PC-9 (cell line): ENCODE results near the gene PHF11. TPM values are rescaled to one million over a fixed set of nuclear protein-coding genes. Genes with fewer than 3 reads are reported as not detected.
"Not testable (repeated sequence)": the region's sequence is repeated elsewhere in the genome, so short reads cannot be mapped to it uniquely, and the experiment has no call there.

ENCODE experiments used
- BruUV-seq: library from RNA; stranded (reverse); fragments of 400-500 nt; replicated peaks from 2 replicates; lab custom pipeline; 2021; lab: Mats Ljungman, UMichigan
- CTCF ChIA-PET: fragments of 300-600 bp; sonication (Branson Sonifier 250); formaldehyde crosslinking; loops from one replicate; lab custom pipeline; 2022; ENCODE audit warnings: antibody characterized with exemption; lab: Charles Lee
- POLR2A ChIA-PET: fragments of 300-600 bp; sonication (Branson Sonifier 250); formaldehyde crosslinking; loops from one replicate; lab custom pipeline; 2022; ENCODE audit warnings: antibody characterized with exemption; ENCODE audit not compliant: unreplicated experiment; lab: Charles Lee
- DNase-seq, 2 experiments: peaks; one replicate each; pipeline versions ENCODE4 v3.0.0 to v3.0.0-alpha.2; 2015 to 2022; ENCODE audit warnings: mixed read lengths in 1 of 2
- H2AFZ ChIP-seq: fragments of 200-600 bp; sonication (generic); 2 replicates; pipeline ENCODE4 v1.8.1; 2017; ENCODE audit warnings: antibody characterized with exemption
- H3F3A ChIP-seq: fragments of 200-600 bp; sonication (generic); 2 replicates; pipeline ENCODE4 v1.8.1; 2017; ENCODE audit warnings: antibody characterized with exemption, mild to moderate bottlenecking, low read depth; ENCODE audit not compliant: insufficient read depth
- H3K27ac ChIP-seq: fragments of 200-600 bp; sonication (generic); 2 replicates; pipeline ENCODE4 v1.6.1; 2016; ENCODE audit warnings: mixed run types
- H3K27me3 ChIP-seq: fragments of 200-600 bp; sonication (generic); 2 replicates; pipeline ENCODE4 v1.6.1; 2016; ENCODE audit warnings: low read depth, mixed run types; ENCODE audit not compliant: insufficient read depth
- H3K36me3 ChIP-seq: fragments of 200-600 bp; sonication (generic); 2 replicates; pipeline ENCODE4 v1.6.1; 2016; ENCODE audit warnings: low read depth, mixed run types
- H3K4me1 ChIP-seq: fragments of 200-600 bp; sonication (generic); replicated peaks from 2 replicates; pipeline ENCODE4 v1.6.1; 2016; ENCODE audit warnings: mixed run types; ENCODE audit not compliant: insufficient read depth
- H3K4me2 ChIP-seq: fragments of 200-600 bp; sonication (generic); 2 replicates; pipeline ENCODE4 v1.6.1; 2017; ENCODE audit warnings: mixed run types
- H3K4me3 ChIP-seq: fragments of 200-600 bp; sonication (generic); 2 replicates; pipeline ENCODE4 v1.6.1; 2016; ENCODE audit warnings: mixed run types
- H3K79me2 ChIP-seq: fragments of 200-600 bp; sonication (generic); 2 replicates; pipeline ENCODE4 v1.6.1; 2017; ENCODE audit warnings: low read depth, mixed run types
- H3K9me2 ChIP-seq: fragments of 200-600 bp; sonication (generic); 2 replicates; pipeline ENCODE4 v1.8.1; 2017; ENCODE audit warnings: mild to moderate bottlenecking; ENCODE audit not compliant: insufficient read depth
- H3K9me3 ChIP-seq: fragments of 200-600 bp; sonication (generic); 2 replicates; pipeline ENCODE4 v1.8.1; 2016; ENCODE audit warnings: low read depth; ENCODE audit not compliant: insufficient read depth
- H4K20me1 ChIP-seq: fragments of 200-600 bp; sonication (generic); 2 replicates; pipeline ENCODE4 v1.8.1; 2017; ENCODE audit not compliant: insufficient read depth
- EZH2 ChIP-seq: fragments of 200-600 bp; sonication (generic); IDR thresholded peaks from 2 replicates; pipeline ENCODE4 v1.8.0; 2017; ENCODE audit warnings: antibody characterized with exemption, low read depth
- intact Hi-C: fragments of 100-400 bp; cut with micrococcal nuclease; formaldehyde crosslinking; loops from one replicate; pipeline ENCODE4 v1.10.0; 2022; ENCODE audit not compliant: unreplicated experiment
- total RNA-seq: library from RNA; stranded (reverse); gene quantifications from 2 replicates; pipeline ENCODE4 v1.2.3, GENCODE V29; 2021
- TF ChIP-seq, protein P1 (sequence below): fragments of 200-600 bp; sonication (generic); conservative IDR thresholded peaks from 2 replicates; pipeline ENCODE4 v1.6.1; 2017; ENCODE audit warnings: mixed run types, antibody characterized with exemption, mild to moderate bottlenecking, moderate library complexity

Gene PHF11
- total RNA-seq, 1 experiment from 2014 or later = 25.2 TPM

- no TSS peak for BruUV-seq
- intact Hi-C loops = no loop called here
- no peaks in the 10 kb centered on the region for H3K9me3 ChIP-seq
- no peaks in the 10 kb centered on the region for H3F3A ChIP-seq
- no peak for DNase-seq
- no peak overlapping the region for H3K4me3 ChIP-seq
- H3K27me3 ChIP-seq = no peaks in the 10 kb centered on the region
- no peak overlapping the region for H3K4me2 ChIP-seq
- H3K4me1 ChIP-seq = no peaks in the 10 kb centered on the region
- H3K9me2 ChIP-seq = no peaks in the 10 kb centered on the region
- TF ChIP-seq EZH2 = no peak
- H3K79me2 ChIP-seq = no peaks in the 10 kb centered on the region
- H3K27ac ChIP-seq = no peak overlapping the region
- ChIA-PET CTCF (no interaction called here), POLR2A (interaction anchor here (0.6 kb wide), 1 partner anchor 558 kb away, joined by 3 read pairs; no protein-coding TSS in a partner anchor)
- no peaks in the 10 kb centered on the region for H4K20me1 ChIP-seq
- H2AFZ ChIP-seq = no peak overlapping the region
- no peaks in the 10 kb centered on the region for H3K36me3 ChIP-seq
Measured at GRCh38 chr13:49560270-49561061, 64.7 kb downstream of the PHF11 start.

DNA sequence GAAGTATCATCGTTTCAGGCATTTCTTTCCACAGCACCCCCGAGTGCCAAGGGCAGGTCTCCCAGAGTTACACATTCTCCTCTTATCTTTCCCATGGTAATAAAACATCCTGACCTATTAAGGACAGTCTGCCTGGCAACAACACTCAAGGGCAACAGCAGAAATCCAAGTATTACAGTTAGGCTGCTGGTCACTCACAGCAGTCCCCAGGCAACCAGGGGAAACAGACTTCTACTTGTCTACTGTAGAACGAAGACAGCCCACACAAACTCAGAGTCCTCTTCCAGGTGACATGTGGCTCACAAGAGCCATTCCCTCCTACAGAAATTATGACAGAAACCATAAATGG lies 65.3 kb downstream of the PHF11 start:
- Histone ChIP-seq H4K20me1 (no peaks in the 10 kb centered on the region), H3K27me3 (no peaks in the 10 kb centered on the region), H3K27ac (no peak overlapping the region), H3F3A (no peaks in the 10 kb centered on the region), H3K79me2 (no peaks in the 10 kb centered on the region), H2AFZ (no peak overlapping the region), H3K9me2 (no peaks in the 10 kb centered on the region), H3K4me2 (no peak overlapping the region), H3K4me1 (no peaks in the 10 kb centered on the region), H3K36me3 (no peaks in the 10 kb centered on the region), H3K9me3 (no peaks in the 10 kb centered on the region), H3K4me3 (no peak overlapping the region)
- TF ChIP-seq, protein P1, sequence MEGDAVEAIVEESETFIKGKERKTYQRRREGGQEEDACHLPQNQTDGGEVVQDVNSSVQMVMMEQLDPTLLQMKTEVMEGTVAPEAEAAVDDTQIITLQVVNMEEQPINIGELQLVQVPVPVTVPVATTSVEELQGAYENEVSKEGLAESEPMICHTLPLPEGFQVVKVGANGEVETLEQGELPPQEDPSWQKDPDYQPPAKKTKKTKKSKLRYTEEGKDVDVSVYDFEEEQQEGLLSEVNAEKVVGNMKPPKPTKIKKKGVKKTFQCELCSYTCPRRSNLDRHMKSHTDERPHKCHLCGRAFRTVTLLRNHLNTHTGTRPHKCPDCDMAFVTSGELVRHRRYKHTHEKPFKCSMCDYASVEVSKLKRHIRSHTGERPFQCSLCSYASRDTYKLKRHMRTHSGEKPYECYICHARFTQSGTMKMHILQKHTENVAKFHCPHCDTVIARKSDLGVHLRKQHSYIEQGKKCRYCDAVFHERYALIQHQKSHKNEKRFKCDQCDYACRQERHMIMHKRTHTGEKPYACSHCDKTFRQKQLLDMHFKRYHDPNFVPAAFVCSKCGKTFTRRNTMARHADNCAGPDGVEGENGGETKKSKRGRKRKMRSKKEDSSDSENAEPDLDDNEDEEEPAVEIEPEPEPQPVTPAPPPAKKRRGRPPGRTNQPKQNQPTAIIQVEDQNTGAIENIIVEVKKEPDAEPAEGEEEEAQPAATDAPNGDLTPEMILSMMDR = no peak
- TF ChIP-seq EZH2 = no peak
- intact Hi-C loops = no loop called here
- DNase-seq = no peak
- ChIA-PET CTCF (no interaction called here), POLR2A (no interaction called here)
- no TSS peak for BruUV-seq

- intact Hi-C loops = no loop called here
- no peaks in the 10 kb centered on the region for H3K79me2 ChIP-seq
- no peak overlapping the region for H3K4me3 ChIP-seq
- TF ChIP-seq, protein P1 = no peak
- no peak for TF ChIP-seq EZH2
- no peaks in the 10 kb centered on the region for H3K9me3 ChIP-seq
- no peaks in the 10 kb centered on the region for H3K4me1 ChIP-seq
- no peaks in the 10 kb centered on the region for H3F3A ChIP-seq
- no peaks in the 10 kb centered on the region for H4K20me1 ChIP-seq
- no peaks in the 10 kb centered on the region for H3K36me3 ChIP-seq
- ChIA-PET CTCF (no interaction called here), POLR2A (no interaction called here)
- H3K4me2 ChIP-seq = no peak overlapping the region
- DNase-seq = no peak
- H3K27ac ChIP-seq = no peak overlapping the region
- no peak overlapping the region for H2AFZ ChIP-seq
- no peaks in the 10 kb centered on the region for H3K27me3 ChIP-seq
- no TSS peak for BruUV-seq
- no peaks in the 10 kb centered on the region for H3K9me2 ChIP-seq
Measured at GRCh38 chr13:49563516-49563915, 67.8 kb downstream of the PHF11 start.

GRCh38 chr13:49565461-49565860 lies 69.7 kb downstream of the PHF11 start:
- not testable (repeated sequence) for BruUV-seq

More at GRCh38 chr13:49565461-49565860, 69.7 kb downstream of the PHF11 start:
- H3K4me2 ChIP-seq, H3K27me3 ChIP-seq, H4K20me1 ChIP-seq, H3K9me3 ChIP-seq, H2AFZ ChIP-seq, H3K9me2 ChIP-seq, DNase-seq, intact Hi-C loops, H3K79me2 ChIP-seq, H3K36me3 ChIP-seq, H3K27ac ChIP-seq, H3F3A ChIP-seq, POLR2A ChIA-PET, H3K4me3 ChIP-seq, CTCF ChIA-PET: not testable (repeated sequence)
- H3K4me1 ChIP-seq = peaks cover 16% of the 10 kb centered on the region
